ENCODE data around the gene PAX5. TPM values are rescaled to one million over a fixed set of nuclear protein-coding genes. Genes with fewer than 3 reads are reported as not detected.

PAX5 gene
- total and polyA plus RNA-seq, 2 of the 13 experiments (the other 11 are each of a cell fraction or from before 2014, with no cell fraction given): not detected

GRCh38 chr9:37005517-37006140 lies 28.4 kb downstream of the PAX5 start:
- FAIRE-seq (no peak), DNase-seq (ENCODE audit: low spot score) (no peak), ATAC-seq (no peak)
- Histone ChIP-seq H3K4me1 (ENCODE audit: insufficient read depth, low read length) (no peaks in the 10 kb centered on the region), H2AFZ (ENCODE audit: low read length) (no peak overlapping the region), H3K9ac (ENCODE audit: insufficient read depth, low read depth, low read length) (no peak overlapping the region), H3K4me3 (replicated peaks in 1 of 3; ENCODE audit: insufficient read depth in 1 of 3, low read depth in 2 of 3, low read length in 3 of 3) (no peak overlapping the region), H3K4me2 (ENCODE audit: low read depth, low read length) (no peak overlapping the region), H4K20me1 (ENCODE audit: insufficient read depth, low read length) (no peaks in the 10 kb centered on the region), H3K79me2 (ENCODE audit: insufficient read depth, low read length) (no peaks in the 10 kb centered on the region), H3K27ac (ENCODE audit: extremely low read length, insufficient read depth, low read length) (no peak overlapping the region), H3K36me3 (replicated peaks in 1 of 2; ENCODE audit: control insufficient read depth in 1 of 2, insufficient read depth in 2 of 2, low read length in 2 of 2) (no peaks in the 10 kb centered on the region), H3K9me3 (ENCODE audit: low read length) (no peaks in the 10 kb centered on the region), H3K27me3 (ENCODE audit: control insufficient read depth in 1 of 2, insufficient read depth in 2 of 2, low read length in 2 of 2) (peaks cover 3 to 53% of the 10 kb centered on the region in 2 experiments; a peak in 3 of 5 replicates)
- intact Hi-C loops (cut with micrococcal nuclease; ENCODE audit: unreplicated experiment): no loop called here
- WGBS (ENCODE audit: low lambda C conversion rate): 6% methylated on average over 6 of the region's 6 CpGs
- ChIA-PET POLR2A (no interaction called here), CTCF (ENCODE audit: low intra/inter-chr PET ratio, low total read pairs) (no interaction called here)
- BruUV-seq (replicated peaks): no TSS peak
- in situ Hi-C loops (cut with HindIII; ENCODE audit: extremely low pct_ligation_motif_present, low pct_unique_long_range_greater_than_20kb): no loop called here
- TF ChIP-seq NFYB (CRISPR knock-in tag; IDR thresholded peaks at IDR 0.05) (no peak), SNAPC4 (CRISPR knock-in tag; IDR thresholded peaks at IDR 0.05) (no peak), DZIP1 (CRISPR knock-in tag; IDR thresholded peaks at IDR 0.05) (no peak), ZNF124 (CRISPR knock-in tag; IDR thresholded peaks at IDR 0.05) (no peak), KAT7 (CRISPR knock-in tag; IDR thresholded peaks at IDR 0.05; ENCODE audit: borderline replicate concordance) (no peak), NKX3-1 (CRISPR knock-in tag; IDR thresholded peaks at IDR 0.05) (no peak), AKNA (CRISPR knock-in tag; IDR thresholded peaks at IDR 0.05; ENCODE audit: borderline replicate concordance) (no peak)

Measured in HepG2 (cell line).